HepG2 (cell line): ENCODE measurements around the gene NPB. TPM values are rescaled to one million over a fixed set of nuclear protein-coding genes. Genes with fewer than 3 reads are reported as not detected.

ENCODE experiments used
- ARID2 ChIP-seq: sonication (generic); formaldehyde crosslinking; IDR thresholded peaks from 2 replicates; pipeline ENCODE4 v1.8.1; 2022; ENCODE audit warnings: mild to moderate bottlenecking, missing genetic modification reagents, borderline replicate concordance
- EHMT2 ChIP-seq: fragments of 200-600 bp; sonication (generic); IDR thresholded peaks from 2 replicates; pipeline ENCODE4 v1.7.0; 2017; ENCODE audit warnings: antibody characterized with exemption, low read depth, low read length, borderline replicate concordance
- HNF4A ChIP-seq: sonication (generic); formaldehyde crosslinking; IDR thresholded peaks from 2 replicates; pipeline ENCODE4 v1.4.0; 2020; ENCODE audit warnings: missing genetic modification reagents
- KDM3A ChIP-seq: IDR thresholded peaks from 2 replicates; pipeline ENCODE4 v1.6.1; 2018; ENCODE audit warnings: low read depth, missing compliant biosample characterization
- KLF15 ChIP-seq: sonication (generic); formaldehyde crosslinking; IDR thresholded peaks from 2 replicates; pipeline ENCODE4 v1.8.1; 2023; ENCODE audit warnings: borderline replicate concordance, mild to moderate bottlenecking, inconsistent platforms, missing genetic modification reagents, mixed read lengths
- MIXL1 ChIP-seq: IDR thresholded peaks from 2 replicates; pipeline ENCODE4 v1.6.1; 2016
- PAWR ChIP-seq: sonication (generic); formaldehyde crosslinking; IDR thresholded peaks from 2 replicates; pipeline ENCODE4 v1.4.0; 2020; ENCODE audit warnings: missing genetic modification reagents, mild to moderate bottlenecking, borderline replicate concordance
- POLR2AphosphoS5 ChIP-seq: IDR thresholded peaks from 2 replicates; pipeline ENCODE4 v1.6.1; 2012; ENCODE audit warnings: low read depth, low read length
- RAD21 ChIP-seq: fragments of 450-650 bp; formaldehyde crosslinking; IDR thresholded peaks from 2 replicates; pipeline ENCODE4 v1.5.0; 2020; ENCODE audit warnings: mild to moderate bottlenecking
- SMAD3 ChIP-seq: sonication (generic); formaldehyde crosslinking; IDR thresholded peaks from 2 replicates; pipeline ENCODE4 v1.4.0; 2020; ENCODE audit warnings: missing genetic modification reagents
- ZNF143 ChIP-seq: sonication (generic); formaldehyde crosslinking; IDR thresholded peaks from 2 replicates; pipeline ENCODE4 v1.4.0; 2020; ENCODE audit warnings: missing genetic modification reagents
- ZNF552 ChIP-seq: sonication (generic); formaldehyde crosslinking; IDR thresholded peaks from 2 replicates; pipeline ENCODE4 v1.9.0; 2022; ENCODE audit warnings: missing genetic modification reagents, mild to moderate bottlenecking, borderline replicate concordance
- ZNF598 ChIP-seq: sonication (generic); formaldehyde crosslinking; IDR thresholded peaks from 2 replicates; pipeline ENCODE4 v1.5.1; 2020; ENCODE audit warnings: mild to moderate bottlenecking, missing genetic modification reagents, borderline replicate concordance
- ZNF773 ChIP-seq: sonication (generic); formaldehyde crosslinking; IDR thresholded peaks from 2 replicates; pipeline ENCODE4 v1.4.0; 2020; ENCODE audit warnings: missing genetic modification reagents, borderline replicate concordance
- polyA plus RNA-seq, 8 experiments: library from polyadenylated mRNA; depleted of rRNA in 3 of 8; stranded (reverse) in 7 of 8; unstranded in 1 of 8; fragments of >200 nt; fragmentation: Illumina TruSeq in 4 of 8; extraction: Trizol in 4 of 8; gene quantifications; 2 replicates each; pipeline versions ENCODE4 v1.2.1 to v1.2.3, GENCODE V29; 2011 to 2016; ENCODE audit warnings: low read depth in 4 of 8, missing spikeins in 1 of 8, mixed read lengths in 1 of 8; ENCODE audit not compliant: insufficient read depth in 1 of 8
- total RNA-seq, 5 experiments: library from RNA; depleted of rRNA; stranded (reverse); fragments of >200 nt; fragmentation: Illumina TruSeq; extraction: Trizol; gene quantifications; 2 replicates each; pipeline ENCODE4 v1.2.3, GENCODE V29; 2016; ENCODE audit warnings: low read depth in 1 of 5
- TF ChIP-seq, protein P1 (sequence below): sonication (generic); formaldehyde crosslinking; IDR thresholded peaks from 2 replicates; pipeline ENCODE4 v1.8.1; 2022; ENCODE audit warnings: mild to moderate bottlenecking, missing genetic modification reagents
- TF ChIP-seq, protein P2 (sequence below): sonication (generic); formaldehyde crosslinking; IDR thresholded peaks from 2 replicates; pipeline ENCODE4 v1.5.1; 2020; ENCODE audit warnings: missing genetic modification reagents, mild to moderate bottlenecking, borderline replicate concordance
- TF ChIP-seq, protein P3 (sequence below): sonication (generic); formaldehyde crosslinking; IDR thresholded peaks from 2 replicates; pipeline ENCODE4 v1.4.0; 2020; ENCODE audit warnings: missing genetic modification reagents
- TF ChIP-seq, protein P4 (sequence below): sonication (generic); formaldehyde crosslinking; IDR thresholded peaks from 2 replicates; pipeline ENCODE4 v1.5.0; 2020; ENCODE audit warnings: mild to moderate bottlenecking, missing genetic modification reagents
- TF ChIP-seq, protein P5 (sequence below): sonication (generic); formaldehyde crosslinking; IDR thresholded peaks from 2 replicates; pipeline ENCODE4 v1.8.1; 2022; ENCODE audit warnings: low read depth, mild to moderate bottlenecking, missing genetic modification reagents

Gene NPB
- total and polyA plus RNA-seq, 2 of the 13 experiments (the other 11 are each of a cell fraction or from before 2014, with no cell fraction given), result 0.11 to 0.93 TPM

DNA sequence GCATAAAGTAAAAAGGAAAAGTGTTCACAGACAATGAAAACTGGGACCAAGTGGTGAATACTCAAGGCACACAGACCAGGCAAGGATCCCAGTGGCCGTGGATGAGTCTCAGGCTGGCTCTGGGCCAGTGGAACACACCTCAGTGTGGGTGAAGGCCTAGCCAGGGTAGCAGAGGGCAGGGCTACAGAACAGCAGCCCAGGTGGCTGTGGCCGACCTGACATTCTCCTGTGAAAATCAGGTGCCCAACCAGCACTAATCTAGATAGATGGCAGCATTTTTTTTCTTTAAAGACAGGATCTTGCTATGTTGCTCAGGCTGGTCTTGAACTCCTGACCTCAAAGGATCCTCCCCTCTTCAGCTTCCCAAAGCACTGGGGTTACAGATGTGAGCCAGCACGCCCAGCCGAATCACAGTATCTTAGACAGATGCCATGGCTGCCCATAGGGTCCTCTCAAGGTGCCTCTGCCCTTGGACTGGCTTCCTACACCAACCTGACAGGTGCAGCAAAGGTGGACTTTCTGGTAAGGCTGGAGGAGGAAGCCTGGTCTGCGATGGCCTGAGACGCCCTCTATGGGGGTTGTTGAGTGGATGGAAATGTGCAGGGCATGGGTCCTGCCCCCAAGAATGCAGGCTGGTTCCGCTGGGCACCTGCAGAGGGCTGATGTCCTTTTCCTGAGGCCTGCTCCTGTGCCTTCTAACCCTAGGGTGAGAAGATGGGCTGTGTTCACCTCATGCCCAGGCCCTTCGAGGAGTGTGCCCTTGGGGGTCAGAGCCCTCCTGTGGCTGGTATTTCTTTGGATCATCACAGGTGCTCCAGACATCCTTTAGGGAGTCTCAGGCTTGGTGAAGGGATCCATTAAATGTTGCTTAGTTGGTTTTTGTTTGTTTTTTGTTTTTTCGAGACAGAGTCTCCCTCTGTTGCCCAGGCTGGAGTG is 37.9 kb upstream of the NPB start (continued):
- TF ChIP-seq, protein P1, sequence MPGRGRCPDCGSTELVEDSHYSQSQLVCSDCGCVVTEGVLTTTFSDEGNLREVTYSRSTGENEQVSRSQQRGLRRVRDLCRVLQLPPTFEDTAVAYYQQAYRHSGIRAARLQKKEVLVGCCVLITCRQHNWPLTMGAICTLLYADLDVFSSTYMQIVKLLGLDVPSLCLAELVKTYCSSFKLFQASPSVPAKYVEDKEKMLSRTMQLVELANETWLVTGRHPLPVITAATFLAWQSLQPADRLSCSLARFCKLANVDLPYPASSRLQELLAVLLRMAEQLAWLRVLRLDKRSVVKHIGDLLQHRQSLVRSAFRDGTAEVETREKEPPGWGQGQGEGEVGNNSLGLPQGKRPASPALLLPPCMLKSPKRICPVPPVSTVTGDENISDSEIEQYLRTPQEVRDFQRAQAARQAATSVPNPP (CRISPR knock-in tag), result no peak
- TF ChIP-seq ZNF598 (CRISPR knock-in tag) (0 out of 2 replicates have a peak, but pooled peaks have one; percentile 21), ARID2 (no peak), HNF4A (CRISPR knock-in tag) (no peak), PAWR (CRISPR knock-in tag) (no peak), RAD21 (CRISPR knock-in tag) (peak; percentile 25; the same call in 1 of the 2 replicates), MIXL1 (no peak), POLR2AphosphoS5 (peak; percentile 41), ZNF552 (CRISPR knock-in tag) (no peak), EHMT2 (no peak), KLF15 (CRISPR knock-in tag) (no peak), ZNF773 (CRISPR knock-in tag) (no peak), KDM3A (CRISPR knock-in tag) (no peak), SMAD3 (CRISPR knock-in tag) (no peak), ZNF143 (no peak)
- TF ChIP-seq, protein P2, sequence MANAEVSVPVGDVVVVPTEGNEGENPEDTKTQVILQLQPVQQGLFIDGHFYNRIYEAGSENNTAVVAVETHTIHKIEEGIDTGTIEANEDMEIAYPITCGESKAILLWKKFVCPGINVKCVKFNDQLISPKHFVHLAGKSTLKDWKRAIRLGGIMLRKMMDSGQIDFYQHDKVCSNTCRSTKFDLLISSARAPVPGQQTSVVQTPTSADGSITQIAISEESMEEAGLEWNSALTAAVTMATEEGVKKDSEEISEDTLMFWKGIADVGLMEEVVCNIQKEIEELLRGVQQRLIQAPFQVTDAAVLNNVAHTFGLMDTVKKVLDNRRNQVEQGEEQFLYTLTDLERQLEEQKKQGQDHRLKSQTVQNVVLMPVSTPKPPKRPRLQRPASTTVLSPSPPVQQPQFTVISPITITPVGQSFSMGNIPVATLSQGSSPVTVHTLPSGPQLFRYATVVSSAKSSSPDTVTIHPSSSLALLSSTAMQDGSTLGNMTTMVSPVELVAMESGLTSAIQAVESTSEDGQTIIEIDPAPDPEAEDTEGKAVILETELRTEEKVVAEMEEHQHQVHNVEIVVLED (CRISPR knock-in tag), result no peak
- TF ChIP-seq, protein P3, sequence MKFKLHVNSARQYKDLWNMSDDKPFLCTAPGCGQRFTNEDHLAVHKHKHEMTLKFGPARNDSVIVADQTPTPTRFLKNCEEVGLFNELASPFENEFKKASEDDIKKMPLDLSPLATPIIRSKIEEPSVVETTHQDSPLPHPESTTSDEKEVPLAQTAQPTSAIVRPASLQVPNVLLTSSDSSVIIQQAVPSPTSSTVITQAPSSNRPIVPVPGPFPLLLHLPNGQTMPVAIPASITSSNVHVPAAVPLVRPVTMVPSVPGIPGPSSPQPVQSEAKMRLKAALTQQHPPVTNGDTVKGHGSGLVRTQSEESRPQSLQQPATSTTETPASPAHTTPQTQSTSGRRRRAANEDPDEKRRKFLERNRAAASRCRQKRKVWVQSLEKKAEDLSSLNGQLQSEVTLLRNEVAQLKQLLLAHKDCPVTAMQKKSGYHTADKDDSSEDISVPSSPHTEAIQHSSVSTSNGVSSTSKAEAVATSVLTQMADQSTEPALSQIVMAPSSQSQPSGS (CRISPR knock-in tag), result no peak
- TF ChIP-seq, protein P4, sequence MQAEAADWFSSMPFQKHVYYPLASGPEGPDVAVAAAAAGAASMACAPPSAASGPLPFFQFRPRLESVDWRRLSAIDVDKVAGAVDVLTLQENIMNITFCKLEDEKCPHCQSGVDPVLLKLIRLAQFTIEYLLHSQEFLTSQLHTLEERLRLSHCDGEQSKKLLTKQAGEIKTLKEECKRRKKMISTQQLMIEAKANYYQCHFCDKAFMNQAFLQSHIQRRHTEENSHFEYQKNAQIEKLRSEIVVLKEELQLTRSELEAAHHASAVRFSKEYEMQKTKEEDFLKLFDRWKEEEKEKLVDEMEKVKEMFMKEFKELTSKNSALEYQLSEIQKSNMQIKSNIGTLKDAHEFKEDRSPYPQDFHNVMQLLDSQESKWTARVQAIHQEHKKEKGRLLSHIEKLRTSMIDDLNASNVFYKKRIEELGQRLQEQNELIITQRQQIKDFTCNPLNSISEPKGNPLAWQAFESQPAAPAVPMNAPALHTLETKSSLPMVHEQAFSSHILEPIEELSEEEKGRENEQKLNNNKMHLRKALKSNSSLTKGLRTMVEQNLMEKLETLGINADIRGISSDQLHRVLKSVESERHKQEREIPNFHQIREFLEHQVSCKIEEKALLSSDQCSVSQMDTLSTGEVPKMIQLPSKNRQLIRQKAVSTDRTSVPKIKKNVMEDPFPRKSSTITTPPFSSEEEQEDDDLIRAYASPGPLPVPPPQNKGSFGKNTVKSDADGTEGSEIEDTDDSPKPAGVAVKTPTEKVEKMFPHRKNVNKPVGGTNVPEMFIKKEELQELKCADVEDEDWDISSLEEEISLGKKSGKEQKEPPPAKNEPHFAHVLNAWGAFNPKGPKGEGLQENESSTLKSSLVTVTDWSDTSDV (CRISPR knock-in tag), result no peak
- TF ChIP-seq, protein P5, sequence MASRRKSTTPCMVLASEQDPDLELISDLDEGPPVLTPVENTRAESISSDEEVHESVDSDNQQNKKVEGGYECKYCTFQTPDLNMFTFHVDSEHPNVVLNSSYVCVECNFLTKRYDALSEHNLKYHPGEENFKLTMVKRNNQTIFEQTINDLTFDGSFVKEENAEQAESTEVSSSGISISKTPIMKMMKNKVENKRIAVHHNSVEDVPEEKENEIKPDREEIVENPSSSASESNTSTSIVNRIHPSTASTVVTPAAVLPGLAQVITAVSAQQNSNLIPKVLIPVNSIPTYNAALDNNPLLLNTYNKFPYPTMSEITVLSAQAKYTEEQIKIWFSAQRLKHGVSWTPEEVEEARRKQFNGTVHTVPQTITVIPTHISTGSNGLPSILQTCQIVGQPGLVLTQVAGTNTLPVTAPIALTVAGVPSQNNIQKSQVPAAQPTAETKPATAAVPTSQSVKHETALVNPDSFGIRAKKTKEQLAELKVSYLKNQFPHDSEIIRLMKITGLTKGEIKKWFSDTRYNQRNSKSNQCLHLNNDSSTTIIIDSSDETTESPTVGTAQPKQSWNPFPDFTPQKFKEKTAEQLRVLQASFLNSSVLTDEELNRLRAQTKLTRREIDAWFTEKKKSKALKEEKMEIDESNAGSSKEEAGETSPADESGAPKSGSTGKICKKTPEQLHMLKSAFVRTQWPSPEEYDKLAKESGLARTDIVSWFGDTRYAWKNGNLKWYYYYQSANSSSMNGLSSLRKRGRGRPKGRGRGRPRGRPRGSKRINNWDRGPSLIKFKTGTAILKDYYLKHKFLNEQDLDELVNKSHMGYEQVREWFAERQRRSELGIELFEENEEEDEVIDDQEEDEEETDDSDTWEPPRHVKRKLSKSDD, result no peak
